Measurements from ENCODE around the gene R3HDM2.

The R3HDM2 gene

DNA sequence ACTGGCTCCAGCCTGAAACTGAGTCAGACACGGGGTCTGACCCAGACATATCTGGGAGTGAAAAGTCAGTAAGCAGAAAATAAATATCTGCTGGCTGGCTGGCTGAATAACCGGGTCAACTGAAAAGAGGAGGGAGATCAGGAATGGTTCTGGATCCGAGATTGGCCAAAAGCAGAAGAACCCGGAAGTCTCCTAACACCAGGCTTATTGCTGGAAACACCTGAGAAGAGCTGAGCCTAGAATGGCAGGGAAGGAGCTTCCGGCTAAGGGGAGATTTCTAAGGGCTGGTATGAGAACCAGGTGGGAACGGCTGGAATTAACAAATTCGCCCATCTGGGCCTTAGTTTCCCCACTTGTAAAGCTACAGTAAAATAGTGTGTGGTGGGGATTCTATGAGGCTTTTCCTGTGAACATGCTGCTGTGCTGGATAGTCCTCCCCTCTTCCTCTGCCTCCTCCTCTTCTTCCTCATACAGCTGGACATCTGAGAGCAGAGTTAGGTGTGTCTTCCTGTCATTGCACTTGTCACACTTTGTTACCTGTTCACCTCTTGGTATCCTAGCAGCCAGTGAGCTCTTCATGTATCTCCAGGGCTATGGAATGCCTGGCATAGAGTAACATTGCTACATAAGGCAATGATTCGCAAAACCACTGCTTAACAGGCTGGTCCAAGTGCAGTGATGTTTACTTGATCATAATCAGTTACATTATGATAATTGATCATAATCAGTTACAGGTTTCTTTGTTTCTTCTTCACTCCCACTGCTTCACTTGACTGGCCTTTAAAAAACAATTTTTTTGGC is 203.3 kb downstream of the R3HDM2 start:
- Histone ChIP-seq H4K20me1 (ENCODE audit: insufficient read depth, low read length, poor library complexity, severe bottlenecking) (peaks cover 24% of the 10 kb centered on the region), H3K4me3 (ENCODE audit: low read length, poor library complexity, severe bottlenecking) (no peak overlapping the region), H3K4me2 (ENCODE audit: low read depth, low read length, poor library complexity, severe bottlenecking) (no peak overlapping the region), H2AFZ (ENCODE audit: low read length) (no peak overlapping the region), H3K9ac (ENCODE audit: low read depth, low read length, poor library complexity, severe bottlenecking) (no peak overlapping the region), H3F3A (ENCODE audit: low read depth) (no peaks in the 10 kb centered on the region), H3K27me3 (ENCODE audit: insufficient read depth, low read length, poor library complexity, severe bottlenecking) (no peaks in the 10 kb centered on the region), H3K36me3 (ENCODE audit: insufficient read depth, low read length) (peaks cover 10% of the 10 kb centered on the region; the same call in 1 of the 2 replicates), H3K9me2 (replicated peaks; ENCODE audit: low read depth, low read length) (no peaks in the 10 kb centered on the region), H3K9me3 (ENCODE audit: insufficient read depth, low read depth, low read length) (no peaks in the 10 kb centered on the region), H3K79me2 (ENCODE audit: insufficient read depth, low read length) (peaks cover 30% of the 10 kb centered on the region), H3K4me1 (ENCODE audit: insufficient read depth, low read length, poor library complexity, severe bottlenecking) (peaks cover 47% of the 10 kb centered on the region)
- no peak for TF ChIP-seq EZH2phosphoT487 (IDR thresholded peaks at IDR 0.05; ENCODE audit: borderline replicate concordance)
- TF ChIP-seq CTCF (conservative IDR thresholded peaks at IDR 0.05; ENCODE audit: low read length): no peak

DNA sequence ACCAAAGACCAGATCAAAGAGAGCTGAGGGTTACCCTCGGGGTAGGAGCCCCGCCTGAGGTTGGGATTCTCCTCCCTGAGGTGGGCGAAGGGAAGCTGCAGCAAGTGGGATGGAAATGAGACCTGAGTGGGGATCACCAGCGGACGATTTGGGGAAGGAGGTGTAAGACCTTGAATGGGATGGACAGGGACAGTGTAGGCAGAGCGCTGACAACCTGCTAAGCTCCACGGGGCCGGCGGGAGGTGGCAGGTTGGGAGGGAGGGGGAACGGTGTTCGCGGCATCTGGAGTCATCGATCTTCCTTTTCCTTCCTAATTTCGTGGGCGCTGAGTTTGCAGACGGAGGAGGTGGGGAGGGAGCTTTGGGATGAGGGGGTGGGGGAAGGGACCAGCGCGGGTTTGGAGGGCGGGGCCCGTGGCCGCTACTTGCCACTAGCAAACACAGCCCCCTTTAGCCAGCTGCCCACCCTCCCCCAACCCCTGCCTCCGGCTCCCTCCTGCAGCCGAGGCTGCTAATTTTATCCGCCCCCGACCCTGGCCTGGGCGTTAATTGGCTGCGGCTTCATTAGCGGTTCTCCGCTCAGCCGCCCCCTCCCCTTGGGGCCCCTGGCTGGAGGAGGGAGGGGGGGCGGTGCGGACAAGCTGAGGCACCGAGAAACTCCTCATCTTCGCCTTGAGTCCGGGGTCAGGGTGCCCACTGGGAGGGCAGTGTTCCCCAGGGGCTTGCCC is 204.1 kb downstream of the R3HDM2 start:
- Histone ChIP-seq H3K36me3 (ENCODE audit: insufficient read depth, low read length) (peaks cover 2% of the 10 kb centered on the region; the same call in 1 of the 2 replicates), H3K4me1 (ENCODE audit: insufficient read depth, low read length, poor library complexity, severe bottlenecking) (peaks cover 40% of the 10 kb centered on the region), H3K27me3 (ENCODE audit: insufficient read depth, low read length, poor library complexity, severe bottlenecking) (no peaks in the 10 kb centered on the region), H3F3A (ENCODE audit: low read depth) (no peaks in the 10 kb centered on the region), H3K79me2 (ENCODE audit: insufficient read depth, low read length) (peaks cover 22% of the 10 kb centered on the region), H3K9ac (ENCODE audit: low read depth, low read length, poor library complexity, severe bottlenecking) (no peak overlapping the region), H4K20me1 (ENCODE audit: insufficient read depth, low read length, poor library complexity, severe bottlenecking) (peaks cover 16% of the 10 kb centered on the region), H3K9me3 (ENCODE audit: insufficient read depth, low read depth, low read length) (no peaks in the 10 kb centered on the region), H3K4me2 (ENCODE audit: low read depth, low read length, poor library complexity, severe bottlenecking) (no peak overlapping the region), H3K4me3 (ENCODE audit: low read length, poor library complexity, severe bottlenecking) (no peak overlapping the region), H2AFZ (ENCODE audit: low read length) (no peak overlapping the region), H3K9me2 (replicated peaks; ENCODE audit: low read depth, low read length) (no peaks in the 10 kb centered on the region)
- TF ChIP-seq CTCF (conservative IDR thresholded peaks at IDR 0.05; ENCODE audit: low read length) (no peak), EZH2phosphoT487 (IDR thresholded peaks at IDR 0.05; ENCODE audit: borderline replicate concordance) (no peak)

DNA sequence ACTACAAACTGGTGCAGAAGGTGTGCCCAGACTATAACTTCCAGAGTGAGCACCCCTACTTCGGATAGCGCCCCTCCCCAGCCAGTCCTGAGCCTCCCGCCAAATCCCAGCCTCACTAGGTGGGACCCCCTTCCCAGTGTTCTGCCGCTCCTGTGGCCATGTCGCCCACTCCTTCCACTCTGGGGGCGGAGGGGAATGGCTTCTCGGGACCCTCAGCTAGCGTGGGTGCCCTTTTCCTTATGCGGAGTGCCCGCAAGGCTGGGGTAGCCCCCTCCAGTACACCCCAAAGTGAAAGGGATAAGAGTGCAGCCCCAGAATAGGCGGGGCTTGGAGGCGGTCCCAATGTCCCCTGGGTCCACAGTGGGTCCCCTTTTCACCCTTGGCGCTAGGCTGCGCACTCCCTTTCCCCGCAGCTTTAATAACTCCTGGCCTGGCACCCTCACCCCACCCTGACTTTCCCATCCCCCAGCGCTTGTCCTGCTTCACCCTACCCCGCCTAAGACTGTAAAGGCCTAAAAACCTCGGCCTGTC is 205.1 kb downstream of the R3HDM2 start:
- Histone ChIP-seq H3K79me2 (ENCODE audit: insufficient read depth, low read length) (peaks cover 12% of the 10 kb centered on the region), H3K9me3 (ENCODE audit: insufficient read depth, low read depth, low read length) (no peaks in the 10 kb centered on the region), H3K4me1 (ENCODE audit: insufficient read depth, low read length, poor library complexity, severe bottlenecking) (peaks cover 30% of the 10 kb centered on the region), H3F3A (ENCODE audit: low read depth) (no peaks in the 10 kb centered on the region), H3K9me2 (replicated peaks; ENCODE audit: low read depth, low read length) (no peaks in the 10 kb centered on the region), H3K9ac (ENCODE audit: low read depth, low read length, poor library complexity, severe bottlenecking) (no peak overlapping the region), H3K4me3 (ENCODE audit: low read length, poor library complexity, severe bottlenecking) (no peak overlapping the region), H2AFZ (ENCODE audit: low read length) (no peak overlapping the region), H4K20me1 (ENCODE audit: insufficient read depth, low read length, poor library complexity, severe bottlenecking) (peaks cover 6% of the 10 kb centered on the region), H3K36me3 (ENCODE audit: insufficient read depth, low read length) (no peaks in the 10 kb centered on the region), H3K4me2 (ENCODE audit: low read depth, low read length, poor library complexity, severe bottlenecking) (no peak overlapping the region), H3K27me3 (ENCODE audit: insufficient read depth, low read length, poor library complexity, severe bottlenecking) (no peaks in the 10 kb centered on the region)
- TF ChIP-seq CTCF (conservative IDR thresholded peaks at IDR 0.05; ENCODE audit: low read length): no peak
- TF ChIP-seq EZH2phosphoT487 (IDR thresholded peaks at IDR 0.05; ENCODE audit: borderline replicate concordance): no peak
